Mucosa of descending colon (tissue), 3 donors: ENCODE results near the gene LTC4S. TPM values are rescaled to one million over a fixed set of nuclear protein-coding genes. Genes with fewer than 3 reads are reported as not detected.

Experiments
- ATAC-seq: fragments of 200-7000 bp; cut with Tn5 transposase; one replicate; pipeline ENCODE4 v1.9.1; 2020; ENCODE audit warnings: mild to moderate bottlenecking, moderate library complexity
- DNase-seq, 3 donors: peaks; one replicate each; pipeline ENCODE4 v3.0.0-alpha.2; 2020
- H3K36me3 ChIP-seq: fragments of 200-600 bp; one replicate; pipeline ENCODE4 v1.8.0; 2021; ENCODE audit warnings: low read depth, mild to moderate bottlenecking
- H3K4me1 ChIP-seq: fragments of 200-600 bp; one replicate; pipeline ENCODE4 v1.8.0; 2021; ENCODE audit warnings: low read depth, mild to moderate bottlenecking
- H3K4me3 ChIP-seq: fragments of 200-600 bp; one replicate; pipeline ENCODE4 v1.8.0; 2021; ENCODE audit warnings: mild to moderate bottlenecking
- H3K9me3 ChIP-seq: fragments of 200-600 bp; one replicate; pipeline ENCODE4 v1.8.0; 2021; ENCODE audit warnings: mild to moderate bottlenecking
- CTCF ChIP-seq: fragments of 200-600 bp; IDR thresholded peaks from one replicate; pipeline ENCODE4 v1.8.0; 2022; ENCODE audit warnings: antibody characterized with exemption, mild to moderate bottlenecking
- intact Hi-C, 2 donors: fragments of 100-400 bp; cut with DNase I in 1 of 2; cut with micrococcal nuclease in 1 of 2; formaldehyde crosslinking; loops; one replicate each; pipeline versions ENCODE4 v1.11.0 to v1.11.1; 2022; cut with DNase I, micrococcal nuclease
- total RNA-seq, 3 donors: library from RNA; stranded (reverse); fragmentation: NEBNext Ultra II Directional in 2 of 3; extraction: Animal tissue kit (Norgen Biotek cat#: 25700) in 2 of 3; gene quantifications; one replicate each; pipeline versions ENCODE4 v1.2.1 to v1.2.4, GENCODE V29; 2021 to 2023
- donor health status: DM: no; HTN: no; CAD: no; lungs with moderate emphysema.
- donor health status: DM: no; HTN: no; CAD: no.
- donor health status: DM: no; HTN: yes; CAD: no.

Gene LTC4S
- total RNA-seq, 3 donors from 2014 or later, result 3.0 to 10.4 (median 7.0) TPM

DNA sequence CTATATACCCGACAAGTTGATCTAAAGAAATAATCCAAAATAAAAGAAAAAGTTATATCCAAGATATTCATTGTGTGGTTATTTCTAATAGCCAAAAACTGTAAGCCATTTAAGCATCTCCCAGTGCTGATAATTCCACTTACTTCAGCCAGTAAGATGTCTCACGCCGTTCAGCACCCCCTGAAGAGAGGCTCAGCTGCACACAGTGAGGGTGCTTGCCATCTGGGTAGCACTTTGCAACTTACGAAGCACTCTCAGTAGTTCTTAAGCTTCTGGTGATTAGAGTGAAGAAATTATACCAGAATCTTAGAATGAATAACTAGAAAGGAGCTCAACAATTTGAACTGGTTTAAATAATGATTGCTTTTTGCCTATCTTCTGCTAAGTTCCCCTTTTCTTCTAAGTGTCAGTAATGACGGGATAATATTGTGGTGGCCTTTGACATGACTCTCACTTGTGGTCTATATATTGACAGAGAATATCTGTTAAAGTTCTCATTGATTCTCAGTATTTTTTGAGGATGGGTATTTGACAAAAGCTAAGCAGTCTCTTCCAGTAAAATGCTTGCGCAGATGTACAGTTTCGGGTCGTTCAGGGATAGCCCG lies 26.2 kb upstream of the LTC4S start:
- ATAC-seq (no peak), DNase-seq (no peak)
- H3K4me3 ChIP-seq, result no peak overlapping the region
- peaks cover 11% of the 10 kb centered on the region for H3K4me1 ChIP-seq
- peaks cover 6% of the 10 kb centered on the region for H3K36me3 ChIP-seq
- TF ChIP-seq CTCF, result no peak
- intact Hi-C loops, result no loop called here
- H3K9me3 ChIP-seq, result no peaks in the 10 kb centered on the region

GRCh38 chr5:179768326-179769085 lies 25.3 kb upstream of the LTC4S start:
- DNase-seq, result no peak
- ATAC-seq, result no peak

GRCh38 chr5:179769271-179769670 lies 24.5 kb upstream of the LTC4S start:
- no peak for DNase-seq
- peaks cover 12% of the 10 kb centered on the region for H3K36me3 ChIP-seq
- no peak for TF ChIP-seq CTCF
- H3K4me1 ChIP-seq, result no peaks in the 10 kb centered on the region
- intact Hi-C loops, result no loop called here
- ATAC-seq, result no peak
- no peak overlapping the region for H3K4me3 ChIP-seq
- no peaks in the 10 kb centered on the region for H3K9me3 ChIP-seq

More at GRCh38 chr5:179768326-179769085, 25.3 kb upstream of the LTC4S start:
- Histone ChIP-seq H3K9me3 (no peaks in the 10 kb centered on the region), H3K36me3 (peaks cover 6% of the 10 kb centered on the region), H3K4me3 (no peak overlapping the region), H3K4me1 (peaks cover 2% of the 10 kb centered on the region)
- TF ChIP-seq CTCF, result no peak
- intact Hi-C loops, result no loop called here

DNA sequence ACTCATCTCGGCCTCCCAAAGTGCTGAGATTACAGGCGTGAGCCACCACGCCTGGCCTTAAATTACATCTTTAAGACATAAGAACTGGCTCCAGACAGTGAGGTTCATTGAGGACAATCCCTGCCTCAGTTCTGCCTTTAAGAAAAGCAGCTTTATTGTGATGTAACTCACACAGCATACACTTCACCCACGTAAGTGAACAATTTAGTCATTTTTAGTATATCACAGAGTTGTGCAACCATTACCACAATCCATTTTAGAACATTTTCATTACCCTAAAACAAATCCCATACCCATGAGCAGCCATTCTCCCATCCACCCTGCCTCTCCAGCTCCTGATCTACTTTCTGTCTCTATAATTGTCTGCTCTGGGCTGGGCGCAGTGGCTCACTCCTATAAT lies 24.0 kb upstream of the LTC4S start:
- DNase-seq, result no peak
- H3K9me3 ChIP-seq, result no peaks in the 10 kb centered on the region
- no peak overlapping the region for H3K4me3 ChIP-seq
- no peak for TF ChIP-seq CTCF
- peaks cover 12% of the 10 kb centered on the region for H3K36me3 ChIP-seq
- no peak for ATAC-seq
- H3K4me1 ChIP-seq, result no peaks in the 10 kb centered on the region
- intact Hi-C loops, result no loop called here

- peaks cover 6% of the 10 kb centered on the region for H3K36me3 ChIP-seq
- no peaks in the 10 kb centered on the region for H3K4me1 ChIP-seq
- ATAC-seq (no peak), DNase-seq (no peak)
- intact Hi-C loops, result no loop called here
- no peaks in the 10 kb centered on the region for H3K9me3 ChIP-seq
- no peak for TF ChIP-seq CTCF
- no peak overlapping the region for H3K4me3 ChIP-seq
Measured at GRCh38 chr5:179771311-179771895, 22.4 kb upstream of the LTC4S start.
